OCI-LY3 (cell line): ENCODE data around the gene SIN3B.

Experiments used
- EZH2phosphoT487 ChIP-seq: fragments of 200-600 bp; shearing (Covaris generic); IDR thresholded peaks from 2 replicates; pipeline ENCODE4 v1.6.1; 2018; ENCODE audit warnings: antibody characterized with exemption, mixed run types, low read depth
- TF ChIP-seq, protein P1 (sequence below): fragments of 200-600, 300-600 bp; sonication (generic); IDR thresholded peaks from 2 replicates; pipeline ENCODE4 v1.5.1; 2014; ENCODE audit warnings: antibody characterized with exemption, low read length, low read depth

DNA sequence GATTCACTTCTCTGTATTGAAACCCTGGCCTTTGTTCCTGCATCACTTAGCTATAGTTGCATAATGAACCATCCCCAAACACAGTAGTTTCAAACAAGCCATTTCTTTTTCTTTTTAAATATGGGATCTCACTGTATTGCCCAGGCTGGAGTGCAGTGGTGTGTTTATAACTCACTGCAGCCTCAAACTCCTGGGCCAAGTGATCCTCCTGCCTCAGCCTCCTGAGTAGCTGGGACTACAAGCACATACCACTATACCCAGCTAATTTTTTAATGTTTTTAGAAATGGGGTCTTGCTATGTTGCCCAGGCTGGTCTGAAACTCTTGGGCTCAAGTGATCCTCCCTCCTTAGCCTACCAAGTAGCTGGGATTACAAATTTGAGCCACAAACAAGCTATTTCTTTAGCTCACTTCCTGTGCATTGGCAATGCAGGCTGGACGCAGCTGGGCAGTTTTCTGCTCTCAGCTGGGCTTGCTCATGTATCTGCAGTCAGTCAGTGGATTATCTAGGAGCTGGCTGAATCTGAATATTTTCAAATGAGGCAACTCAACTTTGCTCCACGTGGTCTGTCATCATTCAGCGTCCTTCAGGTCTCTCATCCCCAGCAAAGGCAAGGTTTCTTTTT lies 49.5 kb upstream of the SIN3B start:
- TF ChIP-seq, protein P1, sequence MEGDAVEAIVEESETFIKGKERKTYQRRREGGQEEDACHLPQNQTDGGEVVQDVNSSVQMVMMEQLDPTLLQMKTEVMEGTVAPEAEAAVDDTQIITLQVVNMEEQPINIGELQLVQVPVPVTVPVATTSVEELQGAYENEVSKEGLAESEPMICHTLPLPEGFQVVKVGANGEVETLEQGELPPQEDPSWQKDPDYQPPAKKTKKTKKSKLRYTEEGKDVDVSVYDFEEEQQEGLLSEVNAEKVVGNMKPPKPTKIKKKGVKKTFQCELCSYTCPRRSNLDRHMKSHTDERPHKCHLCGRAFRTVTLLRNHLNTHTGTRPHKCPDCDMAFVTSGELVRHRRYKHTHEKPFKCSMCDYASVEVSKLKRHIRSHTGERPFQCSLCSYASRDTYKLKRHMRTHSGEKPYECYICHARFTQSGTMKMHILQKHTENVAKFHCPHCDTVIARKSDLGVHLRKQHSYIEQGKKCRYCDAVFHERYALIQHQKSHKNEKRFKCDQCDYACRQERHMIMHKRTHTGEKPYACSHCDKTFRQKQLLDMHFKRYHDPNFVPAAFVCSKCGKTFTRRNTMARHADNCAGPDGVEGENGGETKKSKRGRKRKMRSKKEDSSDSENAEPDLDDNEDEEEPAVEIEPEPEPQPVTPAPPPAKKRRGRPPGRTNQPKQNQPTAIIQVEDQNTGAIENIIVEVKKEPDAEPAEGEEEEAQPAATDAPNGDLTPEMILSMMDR = no peak
- TF ChIP-seq EZH2phosphoT487 = no peak
